ENCODE measurements around the gene GABBR2.

The GABBR2 gene

DNA sequence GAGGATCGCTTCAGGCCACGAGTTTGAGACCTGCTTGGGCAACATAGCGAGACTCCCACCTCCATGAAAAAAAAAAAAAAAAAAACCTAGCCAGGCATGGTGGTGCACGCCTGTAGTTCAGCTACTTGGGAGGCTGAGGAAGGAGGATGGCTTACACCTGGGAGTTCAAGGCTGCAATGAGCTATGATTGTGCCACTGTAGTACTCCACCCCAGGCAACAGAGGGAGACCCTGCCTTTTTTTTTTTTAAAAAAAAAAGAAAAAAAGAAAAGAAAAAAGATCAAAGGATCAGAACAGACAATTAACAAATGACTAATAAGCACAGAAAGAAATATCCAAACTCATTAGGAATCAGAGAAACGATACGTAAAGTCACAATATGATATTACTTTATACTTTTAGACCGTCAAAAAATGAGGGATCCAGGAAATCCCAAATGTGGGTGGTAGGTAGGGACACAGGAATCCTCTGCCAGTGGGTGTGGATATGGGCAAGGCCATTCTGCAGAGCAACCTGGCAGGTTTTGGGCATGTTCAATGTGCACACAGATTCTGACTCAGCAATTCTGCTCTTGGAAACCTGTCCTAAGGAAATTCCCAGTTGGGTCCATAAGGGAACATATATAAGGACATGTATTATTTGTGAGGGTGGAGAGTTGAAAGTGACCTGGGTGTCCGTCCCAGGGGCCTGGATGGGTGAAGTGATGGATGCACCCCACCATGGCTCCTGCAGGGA lies 308.6 kb downstream of the GABBR2 start:
- no peak for DNase-seq (ENCODE audit: low read depth)

GRCh38 chr9:98396656-98397055 lies 312.1 kb downstream of the GABBR2 start:
- DNase-seq (ENCODE audit: low read depth): no peak

DNA sequence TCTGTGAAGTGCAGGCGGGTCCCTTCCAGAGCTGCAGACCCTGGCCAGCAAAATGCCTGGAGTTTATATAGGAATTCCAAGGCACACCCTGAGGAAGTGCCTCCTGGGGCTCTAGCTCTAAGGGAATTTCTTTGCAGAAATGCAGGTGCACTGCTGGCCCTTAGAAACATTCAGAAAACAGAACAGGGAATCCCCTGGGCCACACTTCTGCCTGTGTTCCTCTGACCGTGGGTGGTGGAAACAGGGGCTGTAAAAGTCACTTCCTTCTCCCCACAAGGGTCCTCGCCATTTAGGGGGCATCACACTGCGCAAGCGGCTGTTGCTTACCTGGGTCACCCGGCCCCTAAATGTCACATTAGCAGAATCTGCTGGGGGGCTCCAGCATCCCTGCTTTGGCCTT lies 312.5 kb downstream of the GABBR2 start:
- DNase-seq (ENCODE audit: low read depth): no peak

- no peak for DNase-seq (ENCODE audit: low read depth)
These were observed 316.9 kb downstream of the GABBR2 start for GRCh38 chr9:98391867-98392266.

DNA sequence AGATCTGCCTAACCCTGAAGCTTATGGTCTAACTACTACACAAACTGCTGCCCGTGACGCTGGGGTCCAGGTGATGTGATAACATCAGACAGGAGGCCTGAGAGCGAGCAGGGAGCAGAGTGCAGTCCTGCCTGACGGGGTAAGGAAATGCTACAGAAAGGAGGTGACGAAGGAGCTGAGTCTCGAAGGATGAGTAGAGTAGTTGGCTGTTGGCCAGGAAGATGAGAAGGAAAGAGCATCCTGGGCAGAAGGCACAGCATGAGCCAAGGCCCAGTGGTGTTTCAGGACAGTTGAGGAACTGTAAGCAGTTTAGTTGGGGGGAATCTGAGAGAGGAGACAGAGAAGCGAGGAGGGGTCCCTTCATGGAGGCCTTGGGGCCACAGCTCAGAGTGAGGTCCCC lies 317.3 kb downstream of the GABBR2 start:
- DNase-seq (ENCODE audit: low read depth): no peak

DNA sequence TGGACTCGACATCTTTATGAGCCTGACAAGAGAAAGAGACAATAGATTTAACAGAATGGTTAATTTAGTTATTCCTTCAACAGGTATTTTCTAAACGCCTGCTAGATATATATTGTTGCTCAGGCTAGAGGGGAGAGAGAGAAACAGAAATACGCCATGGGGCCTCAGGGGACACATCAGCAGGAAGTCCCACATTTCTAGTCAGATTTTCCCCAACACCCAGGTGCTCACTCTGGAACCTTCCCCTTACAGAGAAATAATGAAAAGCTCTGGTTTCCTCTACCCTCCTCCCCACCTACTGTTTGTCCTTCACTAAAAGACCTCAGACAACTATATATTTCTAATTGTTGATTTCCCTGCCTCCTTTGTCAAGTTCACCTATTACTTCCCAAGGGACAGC lies 323.0 kb downstream of the GABBR2 start:
- DNase-seq (ENCODE audit: low read depth): no peak

DNA sequence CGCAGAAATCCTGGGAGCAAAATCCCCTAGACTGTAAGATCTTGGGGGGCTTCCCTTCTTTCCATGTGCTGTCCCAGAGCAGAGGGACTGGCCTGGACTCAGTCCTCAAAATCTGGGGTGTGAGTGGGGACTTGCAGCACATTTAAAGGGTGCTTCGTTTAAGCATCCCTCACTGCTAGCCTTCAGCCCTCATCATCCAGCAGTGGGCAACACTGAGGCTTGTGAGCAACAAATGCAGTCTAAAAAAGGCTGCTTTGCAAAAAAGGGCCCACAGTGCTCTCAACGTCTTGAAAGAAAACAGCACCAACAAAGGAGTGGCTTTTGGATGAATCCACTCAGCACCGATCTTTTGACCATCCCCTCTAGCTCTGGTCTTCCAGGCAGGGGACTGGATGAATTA lies 325.0 kb downstream of the GABBR2 start:
- DNase-seq (ENCODE audit: low read depth): no peak

- DNase-seq (ENCODE audit: low read depth): no peak
These were observed 327.2 kb downstream of the GABBR2 start for GRCh38 chr9:98381311-98382103.

DNA sequence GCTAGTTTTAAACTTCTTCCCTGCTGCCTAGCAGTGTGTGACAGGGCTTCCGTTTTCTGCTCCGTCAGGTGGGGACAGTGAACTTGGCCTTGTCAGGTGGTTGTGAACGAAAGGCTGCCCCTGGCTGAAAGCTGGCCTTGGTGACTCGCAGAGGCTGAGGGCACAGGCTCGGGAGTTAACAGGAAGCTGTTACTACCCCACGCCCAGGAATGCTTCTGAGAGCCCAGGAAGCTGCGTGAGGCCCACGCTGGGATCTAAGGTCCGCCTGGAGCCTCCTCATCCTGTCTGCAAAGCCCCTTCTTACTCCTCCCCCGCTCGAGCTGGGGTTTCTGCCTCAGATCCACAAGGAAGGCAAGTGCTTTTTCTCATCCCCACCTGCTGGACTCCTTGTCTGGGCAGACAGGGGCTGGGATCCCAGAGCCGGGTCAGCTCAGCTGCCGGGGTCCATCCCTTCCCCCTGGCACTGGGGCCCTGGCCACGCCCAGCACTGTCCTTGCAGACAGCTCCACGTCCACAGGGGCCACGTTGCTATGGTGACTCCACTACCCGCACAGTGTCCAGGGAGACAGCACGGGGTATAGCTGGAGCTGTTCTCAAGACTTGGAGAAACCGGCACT lies 328.6 kb downstream of the GABBR2 start:
- no peak for DNase-seq (ENCODE audit: low read depth)

- DNase-seq (ENCODE audit: low read depth): no peak
These were observed 329.2 kb downstream of the GABBR2 start for GRCh38 chr9:98379572-98379971.

DNA sequence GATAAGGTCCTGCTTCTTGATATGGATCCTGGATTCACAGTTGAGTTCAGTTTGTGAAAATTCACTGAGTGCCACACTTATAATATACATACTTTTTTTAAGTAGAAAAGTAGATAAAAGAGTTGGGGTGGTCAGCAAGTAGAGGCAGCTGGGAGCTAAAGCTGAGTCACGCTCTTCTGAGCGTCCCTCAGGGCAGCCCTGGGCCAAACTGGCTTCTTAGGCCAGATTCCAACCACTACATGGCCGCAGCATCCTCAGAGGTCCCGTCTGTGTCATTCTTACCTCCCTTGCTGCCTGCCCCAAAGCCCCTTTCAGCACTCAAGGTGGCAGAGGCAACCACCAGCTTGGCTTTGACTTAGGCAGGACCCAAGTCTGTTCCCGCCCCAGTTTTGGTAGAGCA lies 329.9 kb downstream of the GABBR2 start:
- DNase-seq (ENCODE audit: low read depth): no peak

GRCh38 chr9:98378206-98378780 lies 330.4 kb downstream of the GABBR2 start:
- DNase-seq (ENCODE audit: low read depth): no peak

DNA sequence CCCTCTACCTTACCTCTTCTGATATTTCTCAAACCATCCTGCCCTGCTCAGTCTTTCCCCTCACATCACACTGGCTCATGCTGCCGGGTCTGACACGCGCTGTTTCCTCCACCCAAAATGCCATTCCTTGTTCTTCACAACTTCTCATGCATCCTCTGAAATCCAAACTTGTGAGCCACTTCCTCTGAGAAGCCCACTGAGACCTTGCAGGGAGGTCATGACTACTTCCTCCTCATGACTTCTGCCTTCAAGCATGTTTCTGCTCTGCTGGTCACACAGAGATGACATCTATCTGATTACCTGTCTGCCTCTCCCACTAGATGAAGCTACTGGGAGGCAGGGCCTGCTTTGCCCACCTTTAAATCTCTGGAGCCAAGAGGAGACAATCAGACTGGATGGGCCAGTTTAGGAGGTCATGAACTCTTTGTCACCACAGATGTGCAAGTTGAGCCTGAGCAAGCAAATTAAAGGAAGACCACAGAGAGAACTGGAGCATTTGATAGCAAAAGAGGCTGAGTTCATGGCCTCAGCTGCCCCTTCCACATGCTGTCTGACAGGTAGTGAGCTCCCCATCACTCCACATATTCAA lies 333.5 kb downstream of the GABBR2 start:
- DNase-seq (ENCODE audit: low read depth): peak; percentile 76

DNA sequence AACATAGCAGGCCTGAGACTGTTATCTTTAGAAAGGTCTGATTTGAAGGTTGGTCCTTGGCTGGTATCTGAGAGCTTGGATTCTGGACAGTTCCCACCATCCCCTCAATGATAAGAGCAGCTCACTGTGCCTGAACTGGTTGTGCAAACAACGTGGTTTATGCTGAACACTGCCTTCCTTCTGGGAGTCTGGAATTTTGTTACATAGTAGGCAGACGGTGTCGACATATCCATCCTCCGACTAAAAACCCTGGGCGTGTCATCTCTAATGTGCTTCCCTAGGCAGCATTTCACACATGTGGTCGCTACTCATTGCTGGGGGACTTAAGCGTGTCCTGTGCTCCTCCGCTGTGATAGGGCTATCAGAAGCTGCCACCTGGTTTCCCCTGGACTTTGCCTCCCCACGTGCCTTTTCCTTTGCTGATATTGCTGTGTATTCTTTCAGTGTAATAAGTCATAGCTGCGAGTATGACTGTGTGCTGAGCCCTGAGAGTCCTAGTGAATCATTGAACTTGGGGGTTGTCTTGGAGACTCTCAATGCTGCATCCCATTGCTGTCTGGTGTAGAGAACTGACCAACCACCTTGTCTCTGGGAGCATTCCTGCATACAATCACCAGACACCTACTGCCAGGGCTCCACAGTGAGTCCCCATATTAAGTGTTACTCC lies 334.2 kb downstream of the GABBR2 start:
- DNase-seq (ENCODE audit: low read depth): peak; percentile 88

DNA sequence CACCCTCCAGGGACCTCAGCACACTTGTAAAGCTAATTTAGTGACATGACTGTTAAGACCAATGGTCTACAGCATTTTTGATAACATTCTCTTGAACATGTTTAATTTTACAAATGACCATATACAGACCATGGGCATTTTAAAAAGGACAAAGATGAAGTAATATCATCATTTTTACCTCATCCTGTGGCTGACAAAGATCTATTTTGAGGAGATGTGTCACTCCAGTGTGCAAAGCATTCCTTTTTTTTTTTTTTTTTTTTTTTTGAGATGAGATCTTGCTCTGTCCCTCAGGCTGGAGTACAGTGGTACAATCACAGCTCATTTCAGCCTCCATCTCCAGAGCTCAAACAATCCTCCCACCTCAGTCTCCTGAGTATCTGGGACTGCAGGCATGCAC lies 335.1 kb downstream of the GABBR2 start:
- DNase-seq (ENCODE audit: low read depth): no peak

DNA sequence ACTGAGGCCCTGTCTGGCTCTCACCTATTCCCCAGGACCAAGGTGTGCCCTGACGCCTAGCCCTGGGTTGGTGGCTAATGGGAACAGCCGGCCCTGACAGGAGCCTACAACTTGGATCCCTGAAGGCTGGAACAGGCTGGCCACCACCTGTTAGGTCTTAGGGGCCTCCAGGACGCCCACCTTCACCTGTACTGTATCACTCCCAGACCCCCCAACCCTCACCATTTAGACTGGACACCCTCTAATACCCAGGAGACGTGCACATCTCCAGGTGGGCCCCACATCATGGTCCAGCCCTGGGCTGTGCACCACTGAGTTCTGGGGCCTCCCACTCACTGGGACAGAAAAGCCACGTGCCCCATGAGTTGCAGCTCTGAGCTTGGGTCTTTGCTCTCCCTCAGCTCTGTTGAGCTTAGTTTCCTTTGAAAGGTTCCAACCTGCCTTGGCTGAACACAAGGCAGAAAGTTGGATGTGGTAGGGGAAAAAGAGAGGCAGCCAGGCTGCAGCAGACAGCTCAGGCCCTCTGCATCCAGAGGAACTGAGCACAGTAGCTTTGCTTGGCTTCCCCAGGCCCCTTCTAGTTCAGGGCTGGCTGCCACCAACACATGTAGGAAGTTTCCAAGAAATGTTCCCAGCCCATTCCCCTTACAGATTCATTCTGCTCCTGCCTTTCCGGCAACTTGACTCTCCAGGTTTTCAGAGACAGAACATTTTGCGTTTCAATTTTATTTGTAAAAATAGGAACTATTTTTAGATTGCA lies 336.5 kb downstream of the GABBR2 start:
- DNase-seq (ENCODE audit: low read depth): no peak

- no peak for DNase-seq (ENCODE audit: low read depth)
These were observed 337.8 kb downstream of the GABBR2 start for GRCh38 chr9:98370976-98371315.

GRCh38 chr9:98370300-98370975 lies 338.3 kb downstream of the GABBR2 start:
- no peak for DNase-seq (ENCODE audit: low read depth)

DNA sequence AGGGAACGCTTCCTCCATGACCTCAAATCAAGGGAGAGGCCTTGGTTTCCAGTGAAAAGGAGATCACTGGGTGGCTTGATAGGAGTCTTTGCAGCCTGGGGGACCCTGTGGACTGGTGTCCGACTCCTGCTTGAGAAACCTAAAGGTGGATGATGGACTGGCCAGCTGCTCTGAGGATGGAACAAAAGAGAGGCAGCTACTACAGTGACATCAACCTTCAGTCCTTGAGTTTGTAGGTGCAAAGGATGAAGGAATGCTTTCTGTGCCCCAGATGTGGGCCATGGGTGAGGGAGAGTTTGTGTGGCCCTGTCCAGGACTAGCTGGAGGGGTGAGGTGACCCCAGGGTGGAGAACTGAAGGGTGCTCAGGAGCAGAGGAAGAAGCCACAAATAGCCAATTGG lies 338.8 kb downstream of the GABBR2 start:
- DNase-seq (ENCODE audit: low read depth): no peak

DNA sequence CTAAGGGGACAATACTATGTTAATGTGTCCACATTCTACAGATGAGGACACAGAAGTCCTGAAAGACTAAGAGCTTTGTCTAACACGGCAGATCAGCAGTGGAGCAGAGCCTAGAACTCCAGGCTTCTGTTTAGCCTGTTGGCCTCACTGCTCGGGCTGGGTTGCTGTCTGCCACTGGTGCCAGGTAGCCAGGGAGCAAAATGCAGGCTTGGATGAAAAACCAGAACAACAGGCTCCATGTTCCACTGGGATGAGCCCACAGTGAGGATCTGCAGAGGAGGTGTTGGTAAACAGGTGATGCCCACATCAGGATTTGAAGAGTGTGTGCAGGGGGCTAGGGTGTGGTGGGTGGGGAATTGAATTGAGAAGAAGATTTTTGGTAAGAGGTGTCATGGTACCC lies 339.3 kb downstream of the GABBR2 start:
- DNase-seq (ENCODE audit: low read depth): no peak

GRCh38 chr9:98369066-98369425 lies 339.7 kb downstream of the GABBR2 start:
- DNase-seq (ENCODE audit: low read depth): no peak
